Osteoblast (primary cell): ENCODE measurements around the gene ANKRD44. TPM values are rescaled to one million over a fixed set of nuclear protein-coding genes. Genes with fewer than 3 reads are reported as not detected.

Experiments
- DNase-seq: peaks from one replicate; pipeline ENCODE4 v3.0.0; 2011; ENCODE audit warnings: low spot score, mixed read lengths; ENCODE audit not compliant: insufficient read length; ENCODE audit errors: missing footprints
- H2AFZ ChIP-seq: 2 replicates; pipeline ENCODE4 v1.6.0; 2011; ENCODE audit warnings: mild to moderate bottlenecking, low read length
- H3K27ac ChIP-seq: 2 replicates; pipeline ENCODE4 v1.5.1; 2011; ENCODE audit warnings: mild to moderate bottlenecking, low read depth, low read length, moderate library complexity
- H3K27me3 ChIP-seq: 2 replicates; pipeline ENCODE4 v1.6.0; 2012; ENCODE audit warnings: mild to moderate bottlenecking, control low read depth, inconsistent platforms, low read length, moderate library complexity; ENCODE audit not compliant: insufficient read depth
- H3K36me3 ChIP-seq: 2 replicates; pipeline ENCODE4 v1.5.1; 2011; ENCODE audit warnings: mild to moderate bottlenecking, low read length, control low read depth, moderate library complexity; ENCODE audit not compliant: insufficient read depth
- H3K4me1 ChIP-seq: 2 replicates; pipeline ENCODE4 v1.5.1; 2011; ENCODE audit warnings: mild to moderate bottlenecking, low read length, control low read depth, moderate library complexity; ENCODE audit not compliant: insufficient read depth
- H3K4me2 ChIP-seq: 2 replicates; pipeline ENCODE4 v1.6.0; 2011; ENCODE audit warnings: mild to moderate bottlenecking, low read length; ENCODE audit not compliant: insufficient read depth
- H3K4me3 ChIP-seq: fragments of 200-600 bp; sonication (generic); 3 replicates; pipeline ENCODE4 v1.5.1; 2012; ENCODE audit warnings: mild to moderate bottlenecking, low read length, inconsistent platforms; ENCODE audit not compliant: insufficient read depth
- H3K79me2 ChIP-seq: 2 replicates; pipeline ENCODE4 v1.6.0; 2012; ENCODE audit warnings: mild to moderate bottlenecking, low read length, control low read depth, inconsistent platforms; ENCODE audit not compliant: insufficient read depth
- H3K9me3 ChIP-seq: 2 replicates; pipeline ENCODE4 v1.5.1; 2011; ENCODE audit warnings: low read depth, low read length, control low read depth
- H4K20me1 ChIP-seq: 2 replicates; pipeline ENCODE4 v1.6.0; 2012; ENCODE audit warnings: mild to moderate bottlenecking, low read length, control low read depth; ENCODE audit not compliant: insufficient read depth
- total RNA-seq: library from RNA; depleted of rRNA; stranded (reverse); fragments of >200 nt; gene quantifications from 2 replicates; pipeline ENCODE4 v1.2.3, GENCODE V29; 2012
- TF ChIP-seq, protein P1 (sequence below): IDR thresholded peaks from 2 replicates; pipeline ENCODE4 v1.5.1; 2011; ENCODE audit warnings: mild to moderate bottlenecking, low read depth, low read length, moderate library complexity; ENCODE audit errors: extremely low read depth

Gene ANKRD44
- total RNA-seq, 1 donor: 44.5 TPM

DNA sequence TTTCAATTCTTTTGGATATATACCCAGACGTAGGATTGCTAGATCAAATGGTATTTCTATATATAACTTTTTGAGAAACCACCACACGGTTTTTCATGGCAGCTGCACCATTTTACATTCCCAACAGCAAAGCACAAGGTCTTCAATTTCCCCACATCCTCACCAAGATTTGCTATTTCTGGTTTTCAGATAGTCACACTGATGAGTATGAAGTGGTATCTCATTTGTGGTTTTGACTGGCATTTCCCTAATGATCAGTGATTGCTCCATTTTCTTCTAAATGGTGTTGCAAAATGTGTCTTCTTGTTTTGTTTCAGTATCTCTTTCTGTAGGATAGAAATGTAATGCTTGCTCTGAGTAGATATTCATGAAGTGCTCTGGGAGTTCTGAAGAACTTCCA lies 52.0 kb downstream of the ANKRD44 start:
- peak overlapping the region; percentile 36 for H3K27ac ChIP-seq
- no peak overlapping the region for H3K4me2 ChIP-seq
- peak; percentile 35 for DNase-seq

DNA sequence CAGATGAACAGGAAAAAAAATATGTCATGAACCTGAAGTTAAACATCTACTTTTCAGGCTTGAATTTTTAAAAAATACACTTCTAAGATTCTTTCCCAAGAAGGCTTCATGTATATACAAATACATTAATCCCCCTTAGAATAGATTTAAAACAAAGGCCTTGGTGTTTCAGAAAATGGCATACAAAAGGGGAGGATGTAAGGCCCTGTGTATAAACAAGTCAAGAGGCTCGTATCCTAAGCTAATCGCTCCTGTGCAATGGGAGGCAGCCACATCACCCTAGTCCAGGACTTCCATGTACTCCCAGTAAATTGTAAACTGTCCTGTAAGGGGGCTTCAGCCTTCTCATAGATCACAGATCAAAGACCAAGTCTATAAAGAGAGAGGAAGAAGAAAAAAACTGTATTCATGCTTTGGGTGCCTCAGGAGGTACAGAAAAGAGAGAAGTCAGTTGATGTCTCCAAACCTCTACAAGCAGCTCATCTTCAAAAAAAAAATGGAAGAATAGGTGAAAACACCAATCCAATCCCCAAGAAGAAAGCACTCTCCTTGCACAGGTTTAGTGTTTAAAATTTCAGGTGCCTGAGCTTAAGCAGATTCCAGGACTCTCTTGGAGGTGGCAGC lies 53.9 kb downstream of the ANKRD44 start:
- Histone ChIP-seq H3K27ac (no peak overlapping the region), H3K27me3 (no peaks in the 10 kb centered on the region), H3K36me3 (no peaks in the 10 kb centered on the region), H3K4me1 (peaks cover 24% of the 10 kb centered on the region), H4K20me1 (no peaks in the 10 kb centered on the region), H2AFZ (peak overlapping the region; percentile 86), H3K9me3 (no peaks in the 10 kb centered on the region), H3K79me2 (peaks cover 4% of the 10 kb centered on the region), H3K4me2 (no peak overlapping the region), H3K4me3 (no peak overlapping the region)
- TF ChIP-seq, protein P1, sequence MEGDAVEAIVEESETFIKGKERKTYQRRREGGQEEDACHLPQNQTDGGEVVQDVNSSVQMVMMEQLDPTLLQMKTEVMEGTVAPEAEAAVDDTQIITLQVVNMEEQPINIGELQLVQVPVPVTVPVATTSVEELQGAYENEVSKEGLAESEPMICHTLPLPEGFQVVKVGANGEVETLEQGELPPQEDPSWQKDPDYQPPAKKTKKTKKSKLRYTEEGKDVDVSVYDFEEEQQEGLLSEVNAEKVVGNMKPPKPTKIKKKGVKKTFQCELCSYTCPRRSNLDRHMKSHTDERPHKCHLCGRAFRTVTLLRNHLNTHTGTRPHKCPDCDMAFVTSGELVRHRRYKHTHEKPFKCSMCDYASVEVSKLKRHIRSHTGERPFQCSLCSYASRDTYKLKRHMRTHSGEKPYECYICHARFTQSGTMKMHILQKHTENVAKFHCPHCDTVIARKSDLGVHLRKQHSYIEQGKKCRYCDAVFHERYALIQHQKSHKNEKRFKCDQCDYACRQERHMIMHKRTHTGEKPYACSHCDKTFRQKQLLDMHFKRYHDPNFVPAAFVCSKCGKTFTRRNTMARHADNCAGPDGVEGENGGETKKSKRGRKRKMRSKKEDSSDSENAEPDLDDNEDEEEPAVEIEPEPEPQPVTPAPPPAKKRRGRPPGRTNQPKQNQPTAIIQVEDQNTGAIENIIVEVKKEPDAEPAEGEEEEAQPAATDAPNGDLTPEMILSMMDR: no peak
- DNase-seq: no peak

More for the DNA sequence above, 52.0 kb downstream of the ANKRD44 start:
- no peak overlapping the region for H2AFZ ChIP-seq
- no peak overlapping the region for H3K4me3 ChIP-seq
- TF ChIP-seq, protein P1: no peak
- H3K79me2 ChIP-seq: peaks cover 4% of the 10 kb centered on the region
- peaks cover 20% of the 10 kb centered on the region for H3K4me1 ChIP-seq
- H3K9me3 ChIP-seq: no peaks in the 10 kb centered on the region
- no peaks in the 10 kb centered on the region for H3K36me3 ChIP-seq
- no peaks in the 10 kb centered on the region for H4K20me1 ChIP-seq
- H3K27me3 ChIP-seq: no peaks in the 10 kb centered on the region

DNA sequence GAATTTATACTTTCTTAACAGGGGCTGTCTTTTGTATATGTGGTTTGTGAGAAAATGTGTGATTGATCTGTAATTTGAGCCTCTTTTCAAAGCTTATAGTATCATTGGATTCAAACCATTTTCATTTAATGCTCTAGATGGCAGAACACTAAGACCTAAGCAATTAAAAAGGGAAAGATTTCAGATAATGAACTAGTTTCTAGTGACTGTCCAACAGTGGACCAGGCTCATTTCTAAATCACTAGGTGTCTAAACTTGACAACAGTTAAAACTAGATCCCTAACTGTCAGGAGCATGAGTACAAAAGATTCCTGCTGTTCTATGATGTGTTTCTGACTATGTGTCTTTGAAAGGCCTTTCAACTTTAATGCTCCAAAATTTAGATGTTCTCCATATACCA lies 54.6 kb downstream of the ANKRD44 start:
- DNase-seq: no peak
- no peaks in the 10 kb centered on the region for H3K9me3 ChIP-seq
- peaks cover 4% of the 10 kb centered on the region for H3K79me2 ChIP-seq
- peak overlapping the region; percentile 77 for H3K4me2 ChIP-seq
- H2AFZ ChIP-seq: peak overlapping the region; percentile 86
- H3K27me3 ChIP-seq: no peaks in the 10 kb centered on the region
- TF ChIP-seq, protein P1: no peak
- peak overlapping the region; percentile 48 for H3K4me3 ChIP-seq
- H3K4me1 ChIP-seq: peaks cover 30% of the 10 kb centered on the region
- no peaks in the 10 kb centered on the region for H3K36me3 ChIP-seq
- H4K20me1 ChIP-seq: no peaks in the 10 kb centered on the region
- H3K27ac ChIP-seq: peak overlapping the region; percentile 66

DNA sequence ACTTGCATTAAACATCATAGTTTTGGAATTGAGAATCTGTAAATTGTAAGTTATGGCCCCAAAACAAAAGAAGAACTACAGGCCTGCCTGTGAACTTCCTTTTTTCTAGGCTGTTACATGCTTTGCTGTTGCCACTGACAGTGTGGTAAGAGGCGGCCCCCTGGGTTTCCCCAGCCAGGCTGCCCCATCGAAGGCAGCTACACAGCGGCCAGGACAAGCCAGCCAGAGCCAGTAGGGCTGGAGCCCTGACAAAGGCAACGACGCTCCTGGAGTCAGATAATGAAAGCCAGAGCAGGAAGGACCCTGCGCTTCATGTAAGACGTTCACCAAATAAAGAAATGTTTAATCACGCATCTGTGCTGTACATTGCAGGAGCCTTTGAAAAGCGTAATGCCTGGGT lies 55.0 kb downstream of the ANKRD44 start:
- TF ChIP-seq, protein P1: no peak
- peak overlapping the region; percentile 86 for H2AFZ ChIP-seq
- no peaks in the 10 kb centered on the region for H3K9me3 ChIP-seq
- peak overlapping the region; percentile 66 for H3K27ac ChIP-seq
- H4K20me1 ChIP-seq: no peaks in the 10 kb centered on the region
- peak overlapping the region; percentile 77 for H3K4me2 ChIP-seq
- peaks cover 31% of the 10 kb centered on the region for H3K4me1 ChIP-seq
- no peaks in the 10 kb centered on the region for H3K27me3 ChIP-seq
- no peaks in the 10 kb centered on the region for H3K36me3 ChIP-seq
- DNase-seq: peak; percentile 66
- H3K79me2 ChIP-seq: peaks cover 4% of the 10 kb centered on the region
- peak overlapping the region; percentile 48 for H3K4me3 ChIP-seq
